Subcutaneous adipose tissue (tissue), 4 donors: ENCODE results near the gene PRKD3. TPM values are rescaled to one million over a fixed set of nuclear protein-coding genes. Genes with fewer than 3 reads are reported as not detected.

ENCODE experiments used
- small RNA-seq: library from RNA; depleted of rRNA; stranded (forward); fragments of <200 nt; gene quantifications from one replicate; pipeline ENCODE3, GENCODE V24; 2016
- total RNA-seq, 4 donors: library from RNA; depleted of rRNA; stranded (reverse); fragments of >200 nt; gene quantifications; one replicate each; pipeline ENCODE4 v1.1.0, GENCODE V29; 2016
- TF ChIP-seq, protein P1 (sequence below): fragments of 450-650 bp; IDR thresholded peaks from one replicate; pipeline ENCODE4 v1.5.1; 2016; ENCODE audit warnings: low read depth, mild to moderate bottlenecking, control low read depth, antibody characterized with exemption, moderate library complexity

PRKD3 gene
- total RNA-seq, 4 donors from 2014 or later: 40.6 to 56.7 (median 43.6) TPM

GRCh38 chr2:37276291-37276690 is 48.3 kb downstream of the PRKD3 start:
- TF ChIP-seq, protein P1, sequence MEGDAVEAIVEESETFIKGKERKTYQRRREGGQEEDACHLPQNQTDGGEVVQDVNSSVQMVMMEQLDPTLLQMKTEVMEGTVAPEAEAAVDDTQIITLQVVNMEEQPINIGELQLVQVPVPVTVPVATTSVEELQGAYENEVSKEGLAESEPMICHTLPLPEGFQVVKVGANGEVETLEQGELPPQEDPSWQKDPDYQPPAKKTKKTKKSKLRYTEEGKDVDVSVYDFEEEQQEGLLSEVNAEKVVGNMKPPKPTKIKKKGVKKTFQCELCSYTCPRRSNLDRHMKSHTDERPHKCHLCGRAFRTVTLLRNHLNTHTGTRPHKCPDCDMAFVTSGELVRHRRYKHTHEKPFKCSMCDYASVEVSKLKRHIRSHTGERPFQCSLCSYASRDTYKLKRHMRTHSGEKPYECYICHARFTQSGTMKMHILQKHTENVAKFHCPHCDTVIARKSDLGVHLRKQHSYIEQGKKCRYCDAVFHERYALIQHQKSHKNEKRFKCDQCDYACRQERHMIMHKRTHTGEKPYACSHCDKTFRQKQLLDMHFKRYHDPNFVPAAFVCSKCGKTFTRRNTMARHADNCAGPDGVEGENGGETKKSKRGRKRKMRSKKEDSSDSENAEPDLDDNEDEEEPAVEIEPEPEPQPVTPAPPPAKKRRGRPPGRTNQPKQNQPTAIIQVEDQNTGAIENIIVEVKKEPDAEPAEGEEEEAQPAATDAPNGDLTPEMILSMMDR: no peak

Small RNAs within 50 kb of the gene (small RNA-seq; reads per million reads assigned to genes)
- not detected for gene RNU6-939P

Other genes starting within 250 kb of the PRKD3 start
- gene HEATR5B, start 240.5 kb downstream of the PRKD3 start, total RNA-seq: 10 to 100 TPM; 32.8 to 54.2 (median 45.6) TPM
- 10 to 100 TPM; 30.3 to 61.4 (median 43.8) TPM for gene GPATCH11, start 240.3 kb downstream of the PRKD3 start, total RNA-seq
- gene EIF2AK2, start 167.9 kb downstream of the PRKD3 start, total RNA-seq: 10 to 100 TPM; 24.2 to 30.2 (median 27.5) TPM
- not detected for gene SULT6B1, start 136.2 kb downstream of the PRKD3 start, total RNA-seq
- gene CEBPZOS, start 128.3 kb downstream of the PRKD3 start, total RNA-seq: 10 to 100 TPM; 20.0 to 22.8 (median 21.4) TPM
- gene CEBPZ, start 93.2 kb downstream of the PRKD3 start, total RNA-seq: 10 to 100 TPM; 29.3 to 67.8 (median 39.7) TPM
- 10 to 100 TPM; 14.5 to 22.9 (median 18.5) TPM for gene NDUFAF7, start 93.2 kb downstream of the PRKD3 start, total RNA-seq
- 10 to 100 TPM in 1 of 4 donors, 1 to 10 TPM in 3; 2.4 to 15.6 (median 5.1) TPM for gene QPCT, start 19.8 kb upstream of the PRKD3 start, total RNA-seq